LNCaP clone FGC (cell line): Measurements from ENCODE around the gene CD83.

ENCODE experiments used
- DNase-seq: peaks from one replicate; pipeline ENCODE4 v3.0.0-alpha.2; 2011; ENCODE audit warnings: low read depth
- H3K4me3 ChIP-seq: 2 replicates; pipeline ENCODE4 v1.5.1; 2011; ENCODE audit warnings: mild to moderate bottlenecking, low read depth, low read length, control low read depth
- TF ChIP-seq, protein P1 (sequence below): IDR thresholded peaks from 2 replicates; pipeline ENCODE4 v1.5.1; 2012; ENCODE audit warnings: mild to moderate bottlenecking; ENCODE audit not compliant: control insufficient read depth, insufficient read depth; ENCODE audit errors: extremely low read depth

The CD83 gene

DNA sequence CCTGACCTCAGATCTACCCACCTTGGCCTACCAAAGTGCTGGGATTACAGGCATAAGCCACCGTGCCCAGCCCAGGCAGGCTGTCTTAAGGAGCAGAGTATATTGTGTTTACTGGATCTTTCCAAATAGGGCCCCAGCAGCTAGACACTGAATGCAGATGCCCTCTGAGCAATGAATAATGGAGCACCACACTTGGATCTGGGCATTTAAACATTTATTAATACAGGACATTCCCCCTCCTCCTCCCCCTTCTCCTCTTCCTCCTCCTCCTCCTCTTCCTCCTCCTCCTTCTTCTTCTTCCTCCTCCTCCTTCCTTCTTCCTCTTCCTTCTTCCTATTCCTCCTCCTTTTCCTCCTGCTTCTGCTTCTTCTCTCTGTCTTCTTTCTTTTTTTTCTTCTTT is 34.2 kb downstream of the CD83 start:
- no peak for DNase-seq
- TF ChIP-seq, protein P1, sequence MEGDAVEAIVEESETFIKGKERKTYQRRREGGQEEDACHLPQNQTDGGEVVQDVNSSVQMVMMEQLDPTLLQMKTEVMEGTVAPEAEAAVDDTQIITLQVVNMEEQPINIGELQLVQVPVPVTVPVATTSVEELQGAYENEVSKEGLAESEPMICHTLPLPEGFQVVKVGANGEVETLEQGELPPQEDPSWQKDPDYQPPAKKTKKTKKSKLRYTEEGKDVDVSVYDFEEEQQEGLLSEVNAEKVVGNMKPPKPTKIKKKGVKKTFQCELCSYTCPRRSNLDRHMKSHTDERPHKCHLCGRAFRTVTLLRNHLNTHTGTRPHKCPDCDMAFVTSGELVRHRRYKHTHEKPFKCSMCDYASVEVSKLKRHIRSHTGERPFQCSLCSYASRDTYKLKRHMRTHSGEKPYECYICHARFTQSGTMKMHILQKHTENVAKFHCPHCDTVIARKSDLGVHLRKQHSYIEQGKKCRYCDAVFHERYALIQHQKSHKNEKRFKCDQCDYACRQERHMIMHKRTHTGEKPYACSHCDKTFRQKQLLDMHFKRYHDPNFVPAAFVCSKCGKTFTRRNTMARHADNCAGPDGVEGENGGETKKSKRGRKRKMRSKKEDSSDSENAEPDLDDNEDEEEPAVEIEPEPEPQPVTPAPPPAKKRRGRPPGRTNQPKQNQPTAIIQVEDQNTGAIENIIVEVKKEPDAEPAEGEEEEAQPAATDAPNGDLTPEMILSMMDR: no peak
- no peak overlapping the region for H3K4me3 ChIP-seq

DNA sequence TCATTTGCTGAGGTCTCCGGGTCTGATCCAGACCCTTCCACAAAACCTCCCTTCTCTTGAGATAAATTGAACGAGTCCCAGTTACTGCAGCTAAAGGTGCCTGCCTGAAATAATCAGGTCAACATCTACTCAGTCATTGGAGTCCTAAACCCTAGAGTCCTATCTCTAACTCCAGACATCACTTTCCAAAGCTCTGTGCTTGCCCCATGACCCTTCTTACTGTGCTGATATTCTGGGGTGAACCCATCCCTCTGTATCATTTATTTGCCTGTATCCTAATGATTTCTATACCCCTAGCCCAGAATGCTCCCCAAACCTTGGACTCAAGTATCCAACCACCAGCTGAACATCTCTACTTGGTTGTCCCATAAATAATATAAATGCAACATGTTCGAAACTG is 35.7 kb downstream of the CD83 start:
- TF ChIP-seq, protein P1: no peak
- no peak for DNase-seq
- H3K4me3 ChIP-seq: no peak overlapping the region

DNA sequence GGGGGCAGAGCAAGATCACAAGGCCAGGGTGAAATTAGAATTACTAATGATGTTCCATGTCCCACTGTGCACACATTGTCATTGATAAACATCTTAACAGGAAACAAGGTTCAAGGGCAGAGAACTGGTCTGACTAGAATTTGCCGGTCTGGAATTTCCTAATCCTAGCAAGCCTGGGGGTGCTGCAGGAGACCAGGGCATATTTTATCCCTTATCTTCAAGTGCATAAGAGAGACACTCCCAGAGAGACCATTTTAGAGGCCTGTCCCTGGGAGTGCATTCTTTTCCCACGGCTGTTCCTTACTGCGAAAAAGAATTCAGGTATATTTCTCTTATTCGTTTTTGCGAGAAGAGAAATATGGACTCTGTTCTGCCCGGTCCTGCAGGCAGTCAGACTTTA is 41.5 kb downstream of the CD83 start:
- no peak overlapping the region for H3K4me3 ChIP-seq
- DNase-seq: no peak
- TF ChIP-seq, protein P1: no peak

DNA sequence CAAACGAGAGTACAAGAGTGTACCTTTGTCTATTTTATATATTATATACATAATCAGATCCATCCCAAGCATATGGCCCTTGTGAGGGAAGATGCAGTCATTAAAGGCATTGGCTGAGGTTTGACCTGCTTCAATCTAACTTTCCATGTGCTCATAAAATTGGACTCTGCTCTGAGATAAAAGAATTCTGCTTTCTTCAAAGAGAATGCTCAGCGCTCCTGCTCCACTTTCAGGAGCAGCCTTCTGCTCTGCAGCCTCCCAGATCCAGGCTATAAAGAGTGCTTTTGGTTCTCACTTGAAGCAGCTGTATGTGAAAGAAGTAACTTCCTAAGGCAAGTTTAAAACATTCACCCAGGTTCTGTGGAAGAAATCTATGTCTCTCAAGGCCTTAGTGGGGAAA is 45.3 kb downstream of the CD83 start:
- H3K4me3 ChIP-seq: no peak overlapping the region
- TF ChIP-seq, protein P1: no peak
- no peak for DNase-seq

DNA sequence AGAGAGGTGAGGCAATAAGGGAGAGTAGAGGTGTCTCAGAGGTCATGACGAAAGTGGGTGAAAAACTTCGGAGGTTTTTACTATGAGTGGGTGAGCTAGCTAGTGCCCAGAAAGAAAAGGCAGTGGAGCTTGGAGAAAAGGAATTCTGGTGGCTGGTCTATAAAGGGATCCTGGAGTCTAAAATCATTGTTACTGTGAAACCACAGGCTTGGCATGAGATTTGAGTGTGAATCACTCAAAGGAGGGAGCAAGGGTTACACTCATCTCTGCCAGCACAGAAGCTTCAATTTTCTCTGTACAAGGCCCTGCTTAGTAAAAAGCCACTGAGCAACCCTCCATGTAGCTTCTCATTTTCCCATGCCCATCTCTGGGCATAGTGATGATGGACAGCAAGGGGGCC is 47.5 kb downstream of the CD83 start:
- TF ChIP-seq, protein P1: no peak
- H3K4me3 ChIP-seq: no peak overlapping the region
- no peak for DNase-seq

DNA sequence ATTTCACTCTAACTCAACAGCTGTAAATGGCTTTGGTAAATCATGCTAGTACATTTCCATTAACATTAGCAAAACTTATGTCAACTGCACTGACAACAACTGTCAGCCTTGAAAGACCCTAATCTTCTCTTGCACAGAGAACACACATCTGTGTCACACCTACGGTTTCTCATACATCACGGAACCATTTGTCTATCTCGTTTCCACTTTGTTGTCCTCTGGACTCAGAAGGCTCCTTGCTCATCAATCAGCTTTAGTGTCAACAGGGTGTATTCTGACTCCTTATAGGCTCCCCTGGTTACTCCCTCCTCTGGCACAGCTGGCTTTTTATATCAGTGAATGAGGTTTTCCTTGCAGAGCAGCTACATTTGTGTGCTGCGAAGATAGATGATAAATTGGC is 49.3 kb downstream of the CD83 start:
- DNase-seq: no peak
- TF ChIP-seq, protein P1: no peak
- no peak overlapping the region for H3K4me3 ChIP-seq

DNA sequence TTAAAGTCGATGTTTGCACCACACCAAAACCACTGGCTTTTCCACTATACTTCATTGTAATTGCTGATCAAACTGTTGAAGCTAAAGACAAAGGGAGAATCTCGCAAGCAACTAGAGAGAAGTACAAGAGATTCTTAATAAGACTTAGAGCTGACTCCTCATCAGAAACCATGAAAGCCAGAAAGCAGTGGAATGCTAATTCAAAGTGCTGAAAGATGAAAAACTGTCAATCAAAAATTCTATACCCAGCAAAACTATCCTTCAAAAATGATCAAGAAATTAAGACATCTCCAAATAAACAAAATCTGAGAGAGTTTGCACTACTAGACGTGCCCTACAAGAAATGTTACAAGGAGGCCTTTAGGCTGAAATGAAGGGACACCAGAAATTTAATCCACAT is 52.6 kb downstream of the CD83 start:
- DNase-seq: no peak
- H3K4me3 ChIP-seq: no peak overlapping the region
- TF ChIP-seq, protein P1: no peak
